HT1080 (cell line): ENCODE results near the gene NT5E. TPM values are rescaled to one million over a fixed set of nuclear protein-coding genes. Genes with fewer than 3 reads are reported as not detected.
A peak's percentile ranks its signal among the peaks of the same experiment; 100 is the strongest.

Experiments
- DNase-seq: peaks from one replicate; pipeline ENCODE4 v3.0.0-alpha.2; 2015; ENCODE audit warnings: low read depth
- total RNA-seq: library from RNA; depleted of rRNA; stranded (reverse); fragments of >200 nt; shearing (Covaris generic); gene quantifications from 2 replicates; pipeline ENCODE4 v1.2.3, GENCODE V29; 2014

NT5E gene
- total RNA-seq, 1 experiment from 2014 or later: 0.47 TPM

GRCh38 chr6:85421181-85421580 is 28.7 kb upstream of the NT5E start:
- no peak for DNase-seq

GRCh38 chr6:85421972-85422371 is 27.9 kb upstream of the NT5E start:
- no peak for DNase-seq

DNA sequence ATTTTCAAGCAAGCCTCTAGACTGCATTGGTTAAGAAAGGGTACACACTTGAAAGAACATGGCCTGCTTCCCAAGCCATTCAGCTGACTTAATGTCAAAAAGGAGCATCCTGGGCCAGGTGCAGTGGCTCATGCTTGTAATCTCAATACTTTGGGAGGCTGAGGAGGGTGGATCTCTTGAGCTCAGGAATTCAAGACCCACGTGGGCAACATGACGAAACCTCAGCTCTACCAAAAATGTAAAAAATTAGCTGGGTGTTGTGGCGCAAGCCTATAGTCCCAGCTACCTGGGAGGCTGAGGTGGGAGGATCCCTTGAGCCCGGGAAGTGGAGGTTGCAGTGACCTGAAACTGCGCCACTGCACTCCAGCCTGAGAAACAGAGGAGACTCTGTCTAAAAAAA is 26.9 kb upstream of the NT5E start:
- DNase-seq: no peak

- no peak for DNase-seq
Measured at GRCh38 chr6:85424981-85425380, 24.9 kb upstream of the NT5E start.

- no peak for DNase-seq
Measured at GRCh38 chr6:85425997-85426396, 23.9 kb upstream of the NT5E start.

GRCh38 chr6:85428486-85428885 is 21.4 kb upstream of the NT5E start:
- DNase-seq: no peak

DNA sequence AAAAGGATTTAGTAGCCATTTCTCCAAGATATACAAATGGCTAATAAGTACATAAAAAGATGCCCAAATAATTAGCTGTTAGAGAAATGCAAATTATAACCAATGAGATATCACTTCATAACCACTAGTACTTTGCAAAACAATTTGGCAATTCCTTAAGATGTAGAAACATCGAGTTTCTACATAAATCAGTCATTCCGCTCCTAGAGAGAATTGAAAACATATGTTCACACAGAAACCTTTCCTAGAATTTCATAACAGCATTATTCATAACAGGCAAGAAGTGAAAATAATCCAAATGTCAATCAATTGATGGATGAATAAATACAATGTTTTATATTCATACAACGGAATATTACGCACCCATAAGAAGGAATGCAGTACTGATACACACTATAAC is 20.5 kb upstream of the NT5E start:
- DNase-seq: no peak

DNA sequence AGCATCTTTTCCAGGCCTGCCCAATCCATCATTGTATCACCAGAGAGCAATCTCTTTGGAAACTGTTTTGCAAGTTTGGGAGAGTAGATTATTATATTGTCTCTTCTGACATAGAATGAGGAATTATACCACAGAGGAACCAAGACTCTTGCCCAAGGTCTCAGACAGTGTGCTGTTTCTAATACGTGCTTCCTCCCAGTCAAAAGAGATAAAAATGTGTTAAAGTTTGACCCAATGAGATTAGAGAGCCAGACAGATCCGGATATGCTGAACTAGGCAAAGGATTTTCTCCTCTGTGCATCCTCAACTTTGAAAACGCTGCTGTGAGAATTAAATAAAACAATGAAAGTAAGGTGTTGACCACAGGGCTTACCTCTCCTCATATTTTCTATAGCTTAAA is 18.6 kb upstream of the NT5E start:
- DNase-seq: no peak

DNA sequence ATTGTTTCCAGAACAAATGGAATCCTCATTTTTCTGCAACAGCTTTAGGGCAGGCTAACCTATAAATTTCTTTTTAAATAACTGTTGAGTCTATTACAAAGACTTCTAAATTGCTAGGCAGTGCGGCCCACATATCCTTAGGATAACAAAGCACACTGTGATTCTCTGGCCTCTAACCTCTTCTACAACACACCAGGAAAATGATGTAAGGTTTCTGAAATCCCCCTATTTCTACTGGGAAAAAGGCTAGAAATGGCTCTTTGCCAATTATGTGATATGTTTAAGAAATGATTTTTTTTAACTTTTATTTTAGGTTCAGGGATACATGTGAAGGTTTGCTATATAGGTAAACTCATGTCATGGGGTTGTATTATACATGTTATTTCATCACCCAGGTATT is 17.3 kb upstream of the NT5E start:
- no peak for DNase-seq

DNA sequence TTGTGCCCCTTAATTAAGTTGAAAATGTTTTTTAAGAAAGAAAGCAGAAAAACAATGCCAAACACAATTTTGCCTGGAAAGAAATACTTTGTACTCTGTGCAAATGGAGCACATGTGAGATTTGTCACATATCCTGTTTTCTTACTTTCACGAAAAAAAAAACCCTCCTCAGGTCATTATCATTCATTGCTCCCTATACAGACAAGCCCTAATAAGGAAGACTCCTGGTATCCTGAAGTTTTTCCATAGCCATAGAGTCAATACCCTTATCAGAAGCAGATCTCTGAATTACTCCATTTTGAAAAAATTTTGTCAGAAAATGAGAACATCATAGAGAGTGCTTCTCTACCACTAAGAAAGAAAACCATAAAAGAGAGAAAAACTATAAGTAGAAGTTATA is 14.0 kb upstream of the NT5E start:
- DNase-seq: no peak

DNA sequence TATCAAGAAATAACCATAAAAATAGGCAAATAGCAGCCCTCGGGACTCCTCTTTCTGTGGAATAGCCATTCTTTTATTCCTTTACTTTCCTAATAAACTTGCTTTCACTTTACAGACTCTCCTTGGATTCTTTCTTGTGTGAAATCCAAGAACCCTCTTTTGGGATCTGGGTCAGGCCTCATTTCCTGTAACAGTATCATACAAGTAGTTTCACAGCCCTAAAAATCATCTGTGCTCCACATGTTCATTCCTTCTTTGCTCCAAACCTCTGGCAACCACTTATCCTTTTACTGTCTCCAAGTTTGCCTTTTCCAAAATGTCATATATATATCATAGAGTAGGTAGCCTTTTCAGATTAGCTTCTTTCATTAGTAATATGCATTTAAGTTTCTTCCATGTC is 13.5 kb upstream of the NT5E start:
- peak; percentile 27 for DNase-seq

DNA sequence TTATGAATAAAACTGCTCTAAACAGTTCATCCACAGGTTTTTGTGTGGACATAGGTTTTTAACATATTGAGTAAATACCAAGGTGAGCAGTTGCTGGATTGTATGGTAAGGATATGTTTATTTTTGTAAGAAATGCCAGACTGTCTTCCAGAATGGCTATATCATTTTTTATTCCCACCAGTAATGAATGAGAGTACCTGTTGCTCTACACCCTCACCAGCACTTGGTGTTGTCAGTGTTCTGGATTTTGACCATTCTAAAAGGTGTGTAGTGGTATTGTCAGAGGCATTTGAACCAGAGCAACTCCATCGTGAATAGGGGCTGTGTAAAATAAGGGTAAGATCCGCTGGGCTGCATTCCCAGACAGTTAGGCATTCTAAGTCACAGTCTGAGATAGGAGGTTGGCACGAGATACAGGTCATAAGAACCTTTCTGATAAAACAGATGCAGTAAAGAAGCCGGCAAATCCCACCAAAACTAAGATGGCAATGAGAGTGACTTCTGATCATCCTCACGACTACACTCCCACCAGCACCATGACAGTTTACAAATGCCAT is 12.9 kb upstream of the NT5E start:
- DNase-seq: peak; percentile 26

GRCh38 chr6:85443349-85444117 is 6.3 kb upstream of the NT5E start:
- DNase-seq: no peak

- no peak for DNase-seq
Measured at GRCh38 chr6:85449388-85449817, 480 bp upstream of the NT5E start.

DNA sequence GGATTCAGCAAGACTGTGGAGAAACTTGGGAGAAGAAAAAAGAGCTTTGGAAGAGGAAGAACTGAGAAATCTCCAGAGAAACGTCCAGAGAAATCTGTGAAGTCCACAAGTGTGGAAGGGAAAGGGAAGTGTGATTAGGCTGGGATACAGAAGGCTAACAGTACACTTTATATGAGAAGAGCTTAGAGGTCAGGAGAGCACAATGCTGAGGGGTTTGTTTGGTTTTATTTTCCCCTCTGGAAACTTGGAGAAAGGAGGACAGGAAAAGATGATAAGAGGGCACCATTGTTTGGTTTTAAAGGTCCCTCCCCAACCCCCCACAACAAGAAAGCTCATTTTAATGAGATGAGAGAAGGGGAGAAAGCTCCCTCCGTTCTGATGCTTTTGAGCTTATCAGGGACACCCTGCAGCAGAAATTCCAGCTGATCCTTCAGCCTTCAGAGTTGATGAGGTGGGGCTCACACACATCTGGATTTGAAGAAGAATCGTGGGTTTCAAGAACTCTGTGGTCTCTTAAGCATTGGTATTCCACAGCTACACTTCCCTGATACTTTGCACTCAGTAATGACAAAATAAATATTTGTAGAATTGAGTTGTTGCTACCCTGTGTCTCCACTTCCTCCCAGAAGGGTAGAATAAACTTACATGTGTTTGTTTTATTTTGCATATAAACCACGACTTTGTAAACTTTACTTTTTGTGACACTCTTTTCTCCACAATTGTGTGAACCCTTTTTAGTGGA is 1.9 kb downstream of the NT5E start:
- DNase-seq: no peak

DNA sequence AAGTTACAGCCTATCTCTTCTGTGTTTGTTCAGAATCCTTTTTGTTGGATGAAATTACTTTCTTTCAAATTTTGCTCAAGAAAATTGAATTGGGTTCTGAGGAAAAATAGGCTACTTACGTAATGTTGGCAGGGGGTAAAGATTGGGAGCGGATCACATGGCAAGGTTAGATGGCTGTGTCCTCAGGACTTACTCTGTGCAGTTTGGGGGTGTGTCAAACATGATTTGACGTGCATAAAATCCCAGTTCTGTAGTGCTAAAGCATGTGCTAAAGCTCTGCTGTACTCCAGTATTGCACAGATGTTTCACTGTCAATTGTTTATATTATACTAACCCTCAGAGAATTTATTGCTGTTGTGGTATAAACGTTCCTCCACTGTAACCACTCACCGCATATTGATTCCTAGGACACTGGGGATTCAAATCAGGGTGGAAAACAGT is 2.6 kb downstream of the NT5E start:
- DNase-seq: no peak

DNA sequence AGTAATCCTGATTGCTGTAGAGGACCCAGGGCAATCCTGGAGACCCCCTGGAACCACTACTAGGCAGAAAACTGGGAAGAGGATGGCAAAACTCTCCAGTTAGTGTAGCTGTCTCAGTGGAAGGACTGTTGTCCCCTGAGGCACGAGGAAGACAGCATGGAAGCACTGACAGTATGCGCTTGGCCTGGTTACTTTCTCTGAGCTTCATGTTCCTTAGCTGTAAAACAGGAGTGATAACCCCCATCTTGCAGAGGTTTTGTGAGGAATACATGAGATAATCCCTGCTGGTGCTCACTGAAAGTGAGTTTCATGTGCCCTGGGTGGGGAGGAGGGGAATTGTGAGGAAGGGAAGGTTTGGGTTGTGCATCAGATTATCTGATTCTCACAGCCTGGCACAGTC is 3.2 kb downstream of the NT5E start:
- DNase-seq: no peak

GRCh38 chr6:85453490-85453889 is 3.6 kb downstream of the NT5E start:
- no peak for DNase-seq

DNA sequence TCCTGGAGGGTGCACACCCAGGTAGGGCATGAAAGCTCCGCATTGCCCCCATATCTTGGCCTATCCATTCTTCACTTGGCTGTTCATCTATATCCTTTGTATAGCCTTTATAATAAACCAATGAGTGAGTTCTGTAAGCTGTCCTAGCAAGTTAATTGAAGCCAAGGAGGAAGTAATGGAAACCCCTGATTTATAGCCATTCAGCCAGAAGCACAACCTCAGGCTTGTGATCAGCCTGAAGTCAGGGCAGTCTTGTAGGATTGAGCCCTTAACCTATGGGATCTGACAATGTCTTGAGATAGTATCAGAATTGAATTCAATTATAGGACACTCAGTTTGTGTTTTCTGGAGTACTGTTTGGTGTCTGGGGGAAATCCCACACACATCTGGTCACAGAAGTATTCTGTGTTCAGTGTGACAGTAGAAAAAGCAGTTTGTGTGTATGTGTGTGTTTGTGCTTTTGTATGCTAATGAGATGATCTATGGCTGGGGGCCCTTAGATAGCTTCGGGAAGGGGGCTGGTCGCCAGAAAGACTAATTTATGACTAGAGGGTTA is 5.7 kb downstream of the NT5E start:
- no peak for DNase-seq

DNA sequence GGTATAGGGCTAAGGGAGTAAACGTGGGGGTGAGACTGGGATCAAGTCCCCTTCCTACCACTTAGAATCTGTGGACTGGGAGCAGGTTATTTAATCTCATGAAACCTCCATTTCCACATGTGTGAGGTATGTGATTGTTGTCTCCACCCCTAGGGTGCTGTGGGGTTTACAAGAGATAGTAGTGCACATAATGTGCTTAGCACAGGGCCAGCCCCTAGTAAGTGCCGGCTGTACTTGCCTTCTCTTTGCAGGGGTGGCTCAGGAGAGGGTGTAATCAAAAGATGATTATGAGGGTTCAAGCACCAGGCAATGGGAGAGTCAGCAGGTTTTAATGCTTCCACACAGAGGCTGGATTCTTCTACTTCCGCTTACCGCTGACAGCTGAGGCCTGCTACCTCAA is 6.9 kb downstream of the NT5E start:
- DNase-seq: no peak

GRCh38 chr6:85458184-85458583 is 8.3 kb downstream of the NT5E start:
- no peak for DNase-seq

DNA sequence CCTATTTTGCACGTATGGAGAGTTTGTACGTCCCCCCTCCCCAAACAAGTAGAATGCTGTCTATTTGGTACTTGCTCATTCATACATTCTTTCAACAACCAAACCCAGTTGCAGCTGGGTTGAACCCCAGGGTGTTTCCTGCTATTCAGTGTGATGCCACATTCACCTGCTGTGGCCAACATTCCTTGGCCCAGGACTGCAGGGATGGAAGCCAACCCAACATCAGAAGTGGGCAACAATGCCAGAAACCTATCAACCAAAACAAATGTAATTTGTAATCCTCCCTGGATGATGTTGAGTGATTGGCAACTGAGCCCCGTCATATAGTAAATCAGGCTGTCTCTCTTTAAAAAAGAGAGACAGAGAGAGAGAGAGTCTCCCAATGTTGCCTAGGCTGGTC is 8.9 kb downstream of the NT5E start:
- peak; percentile 73 for DNase-seq
